HG03378 (cell line): ENCODE results near the gene SLC5A12.
A peak's percentile ranks its signal among the peaks of the same experiment; 100 is the strongest.
"Not testable (repeated sequence)": the region's sequence is repeated elsewhere in the genome, so short reads cannot be mapped to it uniquely, and the experiment has no call there.

Experiments
- ATAC-seq: cut with Tn5 transposase; IDR thresholded peaks from one replicate; pipeline ENCODE4 v1.9.1; 2021; ENCODE audit warnings: mild to moderate bottlenecking, moderate library complexity; ENCODE audit not compliant: unreplicated experiment

The SLC5A12 gene

GRCh38 chr11:26665036-26665435 lies 56.8 kb downstream of the SLC5A12 start:
- no peak for ATAC-seq

GRCh38 chr11:26662916-26663315 lies 58.9 kb downstream of the SLC5A12 start:
- no peak for ATAC-seq

GRCh38 chr11:26655287-26655686 lies 66.6 kb downstream of the SLC5A12 start:
- ATAC-seq = no peak

GRCh38 chr11:26651916-26652315 lies 69.9 kb downstream of the SLC5A12 start:
- no peak for ATAC-seq

- peak; percentile 94 for ATAC-seq
Observed at GRCh38 chr11:26649884-26650283, 72.0 kb downstream of the SLC5A12 start.

GRCh38 chr11:26643314-26643713 lies 78.5 kb downstream of the SLC5A12 start:
- ATAC-seq = not testable (repeated sequence)

- ATAC-seq = peak; percentile 78
Observed at GRCh38 chr11:26632691-26633159, 89.1 kb downstream of the SLC5A12 start.

- ATAC-seq = no peak
Observed at GRCh38 chr11:26626346-26626745, 95.5 kb downstream of the SLC5A12 start.

GRCh38 chr11:26623076-26623659 lies 98.7 kb downstream of the SLC5A12 start:
- ATAC-seq = no peak

- ATAC-seq = no peak
Observed at GRCh38 chr11:26622181-26622580, 99.7 kb downstream of the SLC5A12 start.

- ATAC-seq = no peak
Observed at GRCh38 chr11:26621132-26621531, 100.7 kb downstream of the SLC5A12 start.

- ATAC-seq = no peak
Observed at GRCh38 chr11:26620282-26621045, 101.4 kb downstream of the SLC5A12 start.

- ATAC-seq = no peak
Observed at GRCh38 chr11:26618441-26618840, 103.4 kb downstream of the SLC5A12 start.
